SK-N-DZ (cell line): Measurements from ENCODE around the gene PARVB.

Experiments
- DNase-seq: peaks from one replicate; pipeline ENCODE4 v3.0.0-alpha.2; 2015; ENCODE audit warnings: low spot score

PARVB gene

GRCh38 chr22:44131989-44132685 is 108.0 kb downstream of the PARVB start:
- DNase-seq, result no peak

GRCh38 chr22:44132724-44133123 is 108.6 kb downstream of the PARVB start:
- no peak for DNase-seq

- DNase-seq, result no peak
Observed at GRCh38 chr22:44133161-44133560, 109.1 kb downstream of the PARVB start.

- DNase-seq, result no peak
Observed at GRCh38 chr22:44133901-44134571, 109.9 kb downstream of the PARVB start.

GRCh38 chr22:44136112-44136511 is 112.0 kb downstream of the PARVB start:
- no peak for DNase-seq

- DNase-seq, result no peak
Observed at GRCh38 chr22:44136786-44137185, 112.7 kb downstream of the PARVB start.

- DNase-seq, result no peak
Observed at GRCh38 chr22:44137415-44137814, 113.3 kb downstream of the PARVB start.

GRCh38 chr22:44139773-44140172 is 115.7 kb downstream of the PARVB start:
- no peak for DNase-seq

GRCh38 chr22:44142421-44143104 is 118.5 kb downstream of the PARVB start:
- no peak for DNase-seq

- DNase-seq, result no peak
Observed at GRCh38 chr22:44143105-44143474, 119.0 kb downstream of the PARVB start.

GRCh38 chr22:44143579-44143978 is 119.5 kb downstream of the PARVB start:
- DNase-seq, result no peak

- no peak for DNase-seq
Observed at GRCh38 chr22:44144046-44144569, 120.0 kb downstream of the PARVB start.

GRCh38 chr22:44145544-44145943 is 121.4 kb downstream of the PARVB start:
- no peak for DNase-seq

GRCh38 chr22:44146088-44146861 is 122.2 kb downstream of the PARVB start:
- no peak for DNase-seq

GRCh38 chr22:44147008-44147645 is 123.0 kb downstream of the PARVB start:
- DNase-seq, result no peak

- no peak for DNase-seq
Observed at GRCh38 chr22:44147821-44148574, 123.9 kb downstream of the PARVB start.

- no peak for DNase-seq
Observed at GRCh38 chr22:44151676-44152075, 127.6 kb downstream of the PARVB start.

GRCh38 chr22:44153710-44154109 is 129.6 kb downstream of the PARVB start:
- no peak for DNase-seq

- no peak for DNase-seq
Observed at GRCh38 chr22:44154436-44154942, 130.4 kb downstream of the PARVB start.

GRCh38 chr22:44155115-44155514 is 131.0 kb downstream of the PARVB start:
- DNase-seq, result no peak
